COLO668 (cell line): ENCODE measurements around the gene ABHD17A.

ENCODE experiments used
- DNase-seq: peaks from one replicate; lab custom pipeline; 2025; ENCODE audit not compliant: unreplicated experiment; lab: John Stamatoyannopoulos, UW

The ABHD17A gene

GRCh38 chr19:1853295-1854038 is 31.8 kb downstream of the ABHD17A start:
- DNase-seq = peak; percentile 78

GRCh38 chr19:1852581-1853128 is 32.6 kb downstream of the ABHD17A start:
- no peak for DNase-seq

- peak; percentile 7 for DNase-seq
These were observed 33.4 kb downstream of the ABHD17A start for GRCh38 chr19:1851654-1852580.

- peak; percentile 7 for DNase-seq
These were observed 34.3 kb downstream of the ABHD17A start for GRCh38 chr19:1850809-1851653.

- DNase-seq = no peak
These were observed 35.4 kb downstream of the ABHD17A start for GRCh38 chr19:1849886-1850398.

GRCh38 chr19:1849132-1849474 is 36.2 kb downstream of the ABHD17A start:
- DNase-seq = no peak

GRCh38 chr19:1848399-1849131 is 36.7 kb downstream of the ABHD17A start, which contains the start of gene REXO1:
REXO1 (minus strand) TSS chr19:1848483; CDS start chr19:1848358, 125 bp downstream.
- DNase-seq = peak; percentile 95

- peak; percentile 56 for DNase-seq
These were observed 37.5 kb downstream of the ABHD17A start for GRCh38 chr19:1847684-1848398.

- DNase-seq = no peak
These were observed 38.0 kb downstream of the ABHD17A start for GRCh38 chr19:1847348-1847683.

GRCh38 chr19:1846517-1847204 is 38.6 kb downstream of the ABHD17A start:
- DNase-seq = peak; percentile 5

- DNase-seq = no peak
These were observed 39.7 kb downstream of the ABHD17A start for GRCh38 chr19:1845642-1846041.

GRCh38 chr19:1845125-1845515 is 40.2 kb downstream of the ABHD17A start:
- no peak for DNase-seq

GRCh38 chr19:1844513-1845124 is 40.7 kb downstream of the ABHD17A start:
- no peak for DNase-seq

- no peak for DNase-seq
These were observed 41.5 kb downstream of the ABHD17A start for GRCh38 chr19:1843646-1844394.

- DNase-seq = no peak
These were observed 42.2 kb downstream of the ABHD17A start for GRCh38 chr19:1843116-1843515.

GRCh38 chr19:1841209-1841924 is 43.9 kb downstream of the ABHD17A start:
- no peak for DNase-seq

GRCh38 chr19:1840541-1841115 is 44.7 kb downstream of the ABHD17A start:
- DNase-seq = no peak
